Measurements from ENCODE around the gene HSD17B3.
"Not testable (repeated sequence)": the region's sequence is repeated elsewhere in the genome, so short reads cannot be mapped to it uniquely, and the experiment has no call there.

The HSD17B3 gene

GRCh38 chr9:96323169-96323568, 21.2 kb upstream of the HSD17B3 start:
- no peak for DNase-seq (ENCODE audit: low read depth)
- H3K4me3 ChIP-seq (ENCODE audit: low read length) = no peak overlapping the region
- TF ChIP-seq CTCF (conservative IDR thresholded peaks at IDR 0.05; ENCODE audit: low read depth, low read length) = no peak

- not testable (repeated sequence) for H3K4me3 ChIP-seq (ENCODE audit: low read length)
Measured at GRCh38 chr9:96322736-96323135, 20.8 kb upstream of the HSD17B3 start.

GRCh38 chr9:96322210-96322609, 20.2 kb upstream of the HSD17B3 start:
- DNase-seq (ENCODE audit: low read depth); H3K4me3 ChIP-seq (ENCODE audit: low read length): not testable (repeated sequence)

More at GRCh38 chr9:96322736-96323135, 20.8 kb upstream of the HSD17B3 start:
- not testable (repeated sequence) for DNase-seq (ENCODE audit: low read depth)

- DNase-seq (ENCODE audit: low read depth) = no peak
- H3K4me3 ChIP-seq (ENCODE audit: low read length) = no peak overlapping the region
- no peak for TF ChIP-seq CTCF (conservative IDR thresholded peaks at IDR 0.05; ENCODE audit: low read depth, low read length)
Measured at GRCh38 chr9:96321515-96321914, 19.5 kb upstream of the HSD17B3 start.

- no peak for TF ChIP-seq CTCF (conservative IDR thresholded peaks at IDR 0.05; ENCODE audit: low read depth, low read length)
- H3K4me3 ChIP-seq (ENCODE audit: low read length) = no peak overlapping the region
- no peak for DNase-seq (ENCODE audit: low read depth)
Measured at GRCh38 chr9:96320749-96321280, 18.8 kb upstream of the HSD17B3 start.

- TF ChIP-seq CTCF (conservative IDR thresholded peaks at IDR 0.05; ENCODE audit: low read depth, low read length) = no peak
- no peak for DNase-seq (ENCODE audit: low read depth)
- H3K4me3 ChIP-seq (ENCODE audit: low read length) = no peak overlapping the region
Measured at GRCh38 chr9:96318921-96319565, 17.1 kb upstream of the HSD17B3 start.

- no peak overlapping the region for H3K4me3 ChIP-seq (ENCODE audit: low read length)
- TF ChIP-seq CTCF (conservative IDR thresholded peaks at IDR 0.05; ENCODE audit: low read depth, low read length) = peak; percentile 91
- no peak for DNase-seq (ENCODE audit: low read depth)
Measured at GRCh38 chr9:96317335-96317980, 15.5 kb upstream of the HSD17B3 start.

GRCh38 chr9:96309850-96310249, 7.9 kb upstream of the HSD17B3 start:
- no peak for DNase-seq (ENCODE audit: low read depth)
- no peak for TF ChIP-seq CTCF (conservative IDR thresholded peaks at IDR 0.05; ENCODE audit: low read depth, low read length)
- no peak overlapping the region for H3K4me3 ChIP-seq (ENCODE audit: low read length)

GRCh38 chr9:96306958-96307357, 5.0 kb upstream of the HSD17B3 start:
- H3K4me3 ChIP-seq (ENCODE audit: low read length); DNase-seq (ENCODE audit: low read depth): not testable (repeated sequence)

Data from retinal pigment epithelial cell (primary cell).